ENCODE results near the gene PTPRK. TPM values are rescaled to one million over a fixed set of nuclear protein-coding genes. Genes with fewer than 3 reads are reported as not detected.

The PTPRK gene
- polyA plus RNA-seq, 3 donors = 0.01 TPM; not detected in 2

GRCh38 chr6:128114164-128114563, 406.2 kb downstream of the PTPRK start:
- no peak overlapping the region for H3K4me3 ChIP-seq (replicated peaks in 1 of 3; ENCODE audit: low read depth in 2 of 3, low read length in 3 of 3)
- no peaks in the 10 kb centered on the region for H3K36me3 ChIP-seq (replicated peaks in 1 of 2; ENCODE audit: control insufficient read depth in 1 of 2, insufficient read depth in 2 of 2, low read length in 2 of 2)

GRCh38 chr6:128112494-128112893, 407.9 kb downstream of the PTPRK start:
- H3K4me3 Mint-ChIP-seq = no peak overlapping the region
- Histone ChIP-seq H3K9ac (ENCODE audit: insufficient read depth, low read length, poor library complexity, severe bottlenecking) (no peak overlapping the region), H3K9me3 (replicated peaks in 1 of 2; ENCODE audit: control insufficient read depth in 1 of 2, insufficient read depth in 1 of 2, low read length in 2 of 2) (no peaks in the 10 kb centered on the region), H2AFZ (ENCODE audit: insufficient read depth, low read depth, low read length, poor library complexity, severe bottlenecking) (no peak overlapping the region), H3K4me2 (replicated peaks; ENCODE audit: extremely low read depth, low read length, poor library complexity, severe bottlenecking) (no peak overlapping the region), H4K20me1 (ENCODE audit: insufficient read depth, low read length) (no peaks in the 10 kb centered on the region), H3K4me3 (replicated peaks in 1 of 3; ENCODE audit: low read depth in 2 of 3, low read length in 3 of 3) (no peak overlapping the region), H3K27me3 (ENCODE audit: control insufficient read depth in 2 of 2, insufficient read depth in 2 of 2, low read length in 2 of 2) (no peaks in the 10 kb centered on the region), H3K27ac (ENCODE audit: low read depth in 1 of 2, low read length in 2 of 2) (no peak overlapping the region), H3K4me1 (ENCODE audit: control insufficient read depth in 1 of 2, insufficient read depth in 2 of 2, low read length in 2 of 2) (no peaks in the 10 kb centered on the region), H3K36me3 (replicated peaks in 1 of 2; ENCODE audit: control insufficient read depth in 1 of 2, insufficient read depth in 2 of 2, low read length in 2 of 2) (no peaks in the 10 kb centered on the region), H3K79me2 (ENCODE audit: insufficient read depth, low read length) (no peaks in the 10 kb centered on the region)
- no peak overlapping the region for H3K27ac Mint-ChIP-seq
- TF ChIP-seq CTCF (IDR thresholded peaks at IDR 0.05) = no peak
- no peaks in the 10 kb centered on the region for H3K36me3 Mint-ChIP-seq
- peaks cover 0 to 6% (median 4%) of the 10 kb centered on the region in 7 donors for H3K9me3 Mint-ChIP-seq
- DNase-seq = no peak
- intact Hi-C loops (cut with micrococcal nuclease) = no loop called here
- H3K4me1 Mint-ChIP-seq = no peaks in the 10 kb centered on the region
- peaks cover 0 to 4% (median 0%) of the 10 kb centered on the region in 3 donors for H3K27me3 Mint-ChIP-seq (ENCODE audit: low read depth in 3 of 3)
- whole genome bisulfite sequencing (ENCODE audit: insufficient coverage) = 60% methylated on average over 1 of the region's 2 CpGs

More at GRCh38 chr6:128114164-128114563, 406.2 kb downstream of the PTPRK start:
- H3K9ac ChIP-seq (ENCODE audit: insufficient read depth, low read length, poor library complexity, severe bottlenecking) = no peak overlapping the region
- intact Hi-C loops (cut with micrococcal nuclease) = no loop called here
- no peak for DNase-seq
- Mint-ChIP-seq H3K36me3 (no peaks in the 10 kb centered on the region), H3K27me3 (ENCODE audit: low read depth in 3 of 3) (peaks cover 0 to 4% (median 0%) of the 10 kb centered on the region in 3 donors), H3K4me3 (no peak overlapping the region), H3K27ac (no peak overlapping the region), H3K9me3 (peaks cover 0 to 6% (median 4%) of the 10 kb centered on the region in 7 donors), H3K4me1 (no peaks in the 10 kb centered on the region)
- H3K27me3 ChIP-seq (ENCODE audit: control insufficient read depth in 2 of 2, insufficient read depth in 2 of 2, low read length in 2 of 2) = no peaks in the 10 kb centered on the region
- no peaks in the 10 kb centered on the region for H3K79me2 ChIP-seq (ENCODE audit: insufficient read depth, low read length)
- no peak overlapping the region for H3K27ac ChIP-seq (ENCODE audit: low read depth in 1 of 2, low read length in 2 of 2)
- no peaks in the 10 kb centered on the region for H4K20me1 ChIP-seq (ENCODE audit: insufficient read depth, low read length)
- H3K4me1 ChIP-seq (ENCODE audit: control insufficient read depth in 1 of 2, insufficient read depth in 2 of 2, low read length in 2 of 2) = no peaks in the 10 kb centered on the region
- WGBS (ENCODE audit: insufficient coverage) = 100% methylated on average over 2 of the region's 5 CpGs
- H3K9me3 ChIP-seq (replicated peaks in 1 of 2; ENCODE audit: control insufficient read depth in 1 of 2, insufficient read depth in 1 of 2, low read length in 2 of 2) = no peaks in the 10 kb centered on the region
- H2AFZ ChIP-seq (ENCODE audit: insufficient read depth, low read depth, low read length, poor library complexity, severe bottlenecking) = no peak overlapping the region
- H3K4me2 ChIP-seq (replicated peaks; ENCODE audit: extremely low read depth, low read length, poor library complexity, severe bottlenecking) = no peak overlapping the region
- no peak for TF ChIP-seq CTCF (IDR thresholded peaks at IDR 0.05)

Measured in CD14-positive monocyte (primary cell).